Endodermal cell (in vitro differentiated cells): ENCODE measurements around the gene CHCHD4. TPM values are rescaled to one million over a fixed set of nuclear protein-coding genes. Genes with fewer than 3 reads are reported as not detected.

Source experiments
- total RNA-seq, 2 donors: library from RNA; stranded (reverse); fragmentation: NEBNext Ultra II Directional in 1 of 2; extraction: Animal tissue kit (Norgen Biotek cat#: 25700) in 1 of 2; gene quantifications; 2 replicates in 1 of 2; 3 replicates in 1 of 2; pipeline ENCODE4 v1.2.1, GENCODE V29; 2021

CHCHD4 gene
- total RNA-seq, 2 donors from 2014 or later: 16.2 to 20.5 TPM

Other genes with a start within 250 kb of the CHCHD4 start
- gene WNT7A, start 244.8 kb downstream of the CHCHD4 start, total RNA-seq: under 1 TPM in 1 of 2 donors, not detected in 1; 0.13 TPM
- 10 to 100 TPM; 28.9 to 39.3 TPM for gene TMEM43, start 182 bp upstream of the CHCHD4 start, total RNA-seq
- 10 to 100 TPM; 33.0 to 40.0 TPM for gene XPC, start 53.7 kb upstream of the CHCHD4 start, total RNA-seq
- gene LSM3, start 53.9 kb upstream of the CHCHD4 start, total RNA-seq: 10 to 100 TPM; 18.1 to 19.7 TPM